A204.1 (cell line): ENCODE measurements around the gene PTPRT.

ENCODE experiments used
- FAIRE-seq: peaks from 2 replicates; lab custom pipeline; 2012; peaks lifted over from hg19 to GRCh38; lab: Jason Lieb, UNC

The PTPRT gene

DNA sequence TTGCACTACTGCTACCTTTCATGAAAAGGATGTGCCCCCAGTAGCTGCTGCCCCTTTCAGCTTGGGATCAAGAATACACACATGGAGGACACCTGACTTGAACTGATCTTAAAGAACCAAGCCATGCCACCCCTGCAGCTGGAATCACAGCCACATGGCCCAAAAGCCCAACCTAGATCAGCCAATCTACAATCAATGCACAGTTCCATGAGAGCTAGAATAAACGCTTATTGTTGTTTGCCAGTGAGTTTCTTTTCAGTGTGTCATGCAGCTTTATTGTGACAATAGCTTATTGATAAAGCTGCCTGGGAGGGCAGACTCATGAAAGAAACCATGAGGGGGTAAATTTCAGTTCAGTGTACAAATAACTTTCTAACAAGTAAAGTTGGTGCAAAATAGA is 397.7 kb downstream of the PTPRT start:
- FAIRE-seq, result no peak

DNA sequence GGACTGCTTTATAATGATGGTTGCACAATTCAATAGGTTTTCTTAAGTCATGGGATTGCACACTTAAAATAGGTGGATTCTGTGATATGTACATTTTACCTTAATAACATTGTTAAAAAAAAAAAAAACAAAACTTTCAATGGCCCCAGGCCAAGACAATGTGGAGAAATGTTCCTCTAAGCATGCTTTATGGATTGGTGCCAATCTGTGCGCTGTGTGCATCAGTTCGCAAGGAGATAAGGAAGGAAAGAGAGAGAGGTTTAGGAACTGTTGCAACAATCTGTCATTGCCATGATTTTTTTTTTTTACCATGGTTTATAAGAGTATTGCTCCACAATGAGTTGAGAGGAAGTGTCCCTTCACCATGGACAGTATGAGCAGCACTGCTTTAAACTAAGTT is 399.6 kb downstream of the PTPRT start:
- no peak for FAIRE-seq

DNA sequence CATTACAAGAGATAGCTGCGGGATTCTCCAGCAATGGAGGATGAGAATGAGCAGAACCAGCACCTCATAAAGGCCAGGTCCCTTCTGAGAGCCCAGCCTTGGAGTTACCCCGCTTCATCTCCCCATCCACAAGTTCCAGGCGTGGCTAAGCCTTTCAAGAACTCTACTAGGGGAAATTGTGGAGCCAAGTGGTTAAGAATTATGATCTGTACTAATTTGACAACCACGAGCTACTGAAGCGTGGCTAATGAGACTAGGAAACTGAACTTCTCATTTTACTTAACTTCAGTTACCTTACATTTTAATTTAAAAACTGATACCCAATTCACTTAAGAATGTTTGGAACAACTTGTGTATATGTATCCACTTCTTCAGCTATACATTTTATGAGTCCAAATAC is 401.0 kb downstream of the PTPRT start:
- no peak for FAIRE-seq

DNA sequence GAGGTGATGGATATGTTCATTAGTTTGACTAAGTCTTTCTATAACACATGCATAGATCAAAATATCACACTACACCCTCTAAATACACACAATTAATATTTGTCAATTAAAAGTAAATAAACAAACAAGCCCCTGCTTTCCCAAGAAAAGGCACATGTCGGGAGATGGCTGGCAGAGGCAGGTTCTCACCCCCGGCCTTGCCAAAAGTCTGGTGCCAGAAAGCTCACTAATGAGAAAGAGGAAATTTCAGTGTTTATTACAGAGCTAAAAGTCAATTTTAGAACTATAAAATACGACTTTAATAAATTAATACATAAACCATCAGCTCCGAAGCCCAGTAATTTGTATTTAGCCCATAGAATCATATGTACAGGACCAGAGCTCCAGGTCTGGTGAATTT is 404.7 kb downstream of the PTPRT start:
- no peak for FAIRE-seq

DNA sequence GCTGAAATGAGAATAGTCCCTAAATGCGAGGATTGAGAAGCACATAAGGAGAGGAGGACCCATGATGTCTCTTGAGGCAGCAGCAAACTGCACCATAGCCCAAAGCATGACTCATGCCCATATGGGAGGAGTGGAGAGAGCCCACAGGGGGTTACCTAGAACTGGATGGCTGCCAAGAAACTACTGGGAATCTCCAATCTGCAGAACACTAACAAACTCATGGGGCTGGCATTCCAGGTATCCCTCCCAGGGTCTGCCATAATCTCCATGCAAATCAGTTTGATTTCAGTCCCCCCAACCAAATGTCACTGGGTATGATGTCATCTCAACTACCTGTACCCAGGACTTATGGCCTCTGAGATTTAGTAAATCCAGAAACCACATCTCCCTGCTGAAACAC is 410.5 kb downstream of the PTPRT start:
- no peak for FAIRE-seq

DNA sequence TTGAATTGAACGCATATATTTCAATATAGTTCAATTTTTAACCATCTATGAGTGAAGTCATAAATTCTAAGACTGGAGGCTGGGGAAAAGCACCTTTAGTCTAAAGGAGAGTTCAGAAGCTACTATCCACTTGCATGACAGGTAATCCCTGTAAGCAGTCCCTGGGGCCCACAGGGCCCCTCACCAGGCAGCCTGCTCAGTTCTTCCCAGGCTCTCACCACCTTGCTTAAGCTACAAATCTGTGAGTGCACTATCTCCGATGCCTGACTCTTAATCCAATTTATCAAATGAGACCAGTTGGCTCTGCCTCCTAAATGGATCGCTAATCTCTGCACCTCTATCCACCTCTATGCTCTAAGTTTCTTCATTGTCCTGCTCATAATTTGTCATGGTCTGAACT is 413.8 kb downstream of the PTPRT start:
- FAIRE-seq, result no peak

DNA sequence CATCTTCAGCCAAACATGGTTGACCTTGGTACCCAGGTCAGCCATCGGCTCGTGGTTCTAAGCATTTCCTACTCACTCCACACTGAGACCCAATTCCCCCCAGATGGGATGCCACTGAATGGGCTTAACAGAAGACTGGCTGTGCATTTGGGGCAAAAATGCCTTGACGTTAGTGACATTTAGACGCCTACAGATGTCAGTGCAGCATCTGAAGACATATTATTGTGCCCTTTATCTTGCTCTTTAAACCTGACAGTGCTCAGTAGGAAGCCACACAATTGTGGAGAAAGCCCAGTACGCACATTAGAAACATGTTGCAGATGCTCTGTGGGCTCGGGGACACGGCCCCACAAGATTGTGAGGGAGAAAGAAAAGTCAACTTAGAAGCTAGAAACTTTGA is 414.7 kb downstream of the PTPRT start:
- FAIRE-seq, result no peak

DNA sequence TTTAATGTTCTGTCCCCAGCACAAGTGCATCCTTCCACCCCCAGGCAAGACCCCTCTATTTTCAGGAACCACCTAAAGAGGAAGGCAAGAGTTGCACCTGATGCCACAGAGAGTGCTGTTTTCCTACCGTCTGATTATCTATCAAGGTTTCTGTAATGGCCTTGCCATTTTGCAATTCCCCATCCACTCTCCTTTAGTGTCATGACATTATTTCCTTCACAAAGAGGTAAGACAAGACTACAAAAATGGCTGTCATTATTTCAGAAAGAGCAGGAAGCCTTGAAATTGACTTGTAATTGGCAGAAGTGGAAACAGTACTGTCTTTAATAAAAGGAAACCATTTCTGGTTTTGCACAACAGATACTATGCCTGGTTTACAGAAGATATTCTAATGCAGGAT is 426.7 kb downstream of the PTPRT start:
- FAIRE-seq, result no peak

DNA sequence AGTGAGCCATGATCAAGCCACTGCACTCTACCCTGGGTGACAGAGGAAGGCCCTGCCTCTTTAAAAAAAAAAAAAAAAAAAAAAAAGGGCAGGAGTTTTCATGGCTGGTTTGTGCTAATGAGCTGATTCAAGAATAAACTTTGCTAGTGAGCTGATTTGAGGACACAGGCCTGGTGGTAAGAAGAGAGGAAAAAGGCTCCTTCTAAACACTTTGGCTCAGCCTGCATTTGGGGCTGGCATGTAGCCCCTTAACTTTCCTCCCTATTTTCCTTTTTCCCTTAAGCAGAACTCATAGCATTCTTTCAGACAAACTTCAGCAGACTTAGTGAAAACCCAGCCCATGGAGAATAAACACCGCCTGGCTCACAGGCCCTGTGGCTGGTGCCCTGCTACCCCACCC is 432.7 kb downstream of the PTPRT start:
- no peak for FAIRE-seq

DNA sequence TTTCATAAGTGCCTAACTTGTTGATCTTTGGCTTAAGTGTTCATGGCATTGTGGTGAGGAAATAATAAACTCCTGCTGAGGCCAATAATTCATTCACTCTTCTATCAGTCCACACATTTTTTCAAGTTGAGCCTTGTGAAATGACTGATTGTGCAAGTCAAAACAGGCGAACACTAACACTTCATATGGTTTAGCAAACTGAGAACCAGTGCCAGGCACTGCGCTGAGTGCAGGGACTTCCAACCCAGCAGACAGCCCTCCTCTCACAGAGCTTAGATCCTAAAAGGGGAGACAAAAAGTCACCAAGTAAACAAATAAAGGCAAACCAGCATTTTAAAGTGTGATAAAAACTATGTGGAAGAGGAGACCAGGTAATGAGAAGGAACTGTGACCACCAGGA is 435.0 kb downstream of the PTPRT start:
- FAIRE-seq, result no peak

DNA sequence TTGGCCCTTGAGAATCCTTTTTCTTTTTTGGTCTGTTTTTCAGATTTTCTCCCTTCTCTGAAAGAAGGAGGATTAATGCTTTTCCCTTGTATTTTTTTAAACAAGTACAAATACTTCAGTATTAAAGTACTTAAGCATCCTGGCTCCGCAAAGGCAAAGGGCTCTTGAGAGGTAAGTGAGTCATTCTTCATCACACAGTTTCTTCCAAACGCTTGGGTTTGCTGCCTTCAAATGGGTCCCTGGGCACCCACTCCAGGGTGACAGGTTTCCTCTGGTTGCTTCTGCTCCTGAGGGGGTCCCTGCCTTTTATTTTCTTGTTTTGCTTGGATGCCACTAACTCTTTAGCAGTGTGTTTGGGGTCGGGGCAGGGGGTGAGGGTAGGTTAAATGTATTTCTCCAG is 437.1 kb downstream of the PTPRT start:
- FAIRE-seq, result no peak

DNA sequence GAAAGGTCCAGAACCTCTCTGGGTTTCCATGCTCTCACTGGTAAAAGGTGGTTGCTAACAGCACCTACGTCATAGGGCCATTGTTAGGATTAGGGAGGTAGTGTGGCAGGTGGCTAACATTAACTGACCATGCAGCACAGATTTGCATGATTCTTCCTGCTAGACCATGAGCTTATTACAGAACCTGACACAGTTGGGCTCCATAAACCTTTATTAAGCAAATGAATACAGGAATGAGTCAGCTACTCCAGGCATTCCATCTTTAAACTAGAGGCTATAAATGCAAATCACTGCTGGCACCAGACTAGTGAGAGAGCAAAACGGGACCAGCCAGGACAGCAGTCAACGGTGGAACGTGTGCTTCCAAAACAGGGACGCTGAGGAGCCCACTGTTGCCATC is 440.1 kb downstream of the PTPRT start:
- FAIRE-seq, result no peak

DNA sequence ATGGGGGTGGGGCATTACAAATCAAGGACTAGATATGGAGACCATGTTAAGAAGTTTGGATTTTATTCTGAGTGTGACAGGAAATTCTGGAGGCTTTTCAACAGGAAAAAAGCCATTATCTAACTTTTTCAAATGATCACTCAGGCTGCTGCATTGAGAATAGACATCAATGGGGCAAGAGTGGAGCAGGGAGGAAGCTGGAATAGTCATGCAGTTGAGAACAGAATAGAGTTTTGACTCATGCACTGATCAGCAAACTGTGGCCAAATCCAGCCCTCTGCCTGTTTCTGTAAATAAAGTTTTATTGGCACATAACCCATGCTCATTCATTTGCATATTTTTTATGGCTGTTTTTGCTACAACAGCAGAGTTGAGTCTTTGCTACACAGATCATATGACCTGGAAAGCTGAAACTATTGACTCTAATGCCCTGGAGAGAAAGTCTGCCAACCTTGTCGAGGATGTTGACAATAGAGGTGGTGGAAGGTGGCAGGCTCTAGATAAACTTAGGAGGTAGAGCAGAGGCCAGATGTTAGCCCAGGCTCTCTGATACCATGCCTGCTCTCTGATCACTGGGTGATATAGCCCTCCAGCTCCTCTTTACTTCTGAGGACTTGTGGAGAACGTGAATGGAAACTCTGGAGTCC is 441.8 kb downstream of the PTPRT start:
- no peak for FAIRE-seq

DNA sequence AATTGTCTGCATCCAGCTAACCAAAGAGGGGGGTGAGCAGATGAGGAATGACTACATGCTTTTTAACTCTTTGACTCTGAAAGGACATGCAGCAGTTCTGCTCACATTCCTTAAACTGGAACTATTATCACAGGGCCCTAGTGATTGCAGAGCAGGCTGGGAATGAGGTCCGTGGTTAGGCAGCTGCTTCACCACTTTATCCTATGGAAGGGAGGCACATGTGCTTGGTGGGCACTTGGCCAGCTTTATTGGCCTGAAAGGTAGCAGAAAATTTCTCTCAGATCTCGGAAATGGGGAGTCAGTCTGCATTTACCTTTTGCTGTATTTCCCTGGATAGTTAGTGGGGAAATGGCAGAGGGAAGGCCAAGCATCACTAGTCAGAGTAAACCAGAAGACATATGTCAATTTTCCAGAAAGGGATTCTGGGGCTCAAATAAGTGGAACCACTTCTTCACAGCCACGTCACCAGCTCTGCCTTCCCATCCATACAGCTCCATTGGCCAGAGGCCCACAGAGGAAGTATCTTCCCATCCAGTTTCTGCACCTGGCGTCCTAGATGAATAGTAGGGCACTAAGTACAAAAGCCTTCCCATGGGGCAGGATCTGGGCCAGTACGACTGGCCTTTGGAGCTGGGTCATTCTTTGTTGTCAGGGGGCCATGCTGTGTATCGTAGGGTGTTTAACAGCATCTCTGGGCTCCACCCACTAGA is 444.8 kb downstream of the PTPRT start:
- no peak for FAIRE-seq

DNA sequence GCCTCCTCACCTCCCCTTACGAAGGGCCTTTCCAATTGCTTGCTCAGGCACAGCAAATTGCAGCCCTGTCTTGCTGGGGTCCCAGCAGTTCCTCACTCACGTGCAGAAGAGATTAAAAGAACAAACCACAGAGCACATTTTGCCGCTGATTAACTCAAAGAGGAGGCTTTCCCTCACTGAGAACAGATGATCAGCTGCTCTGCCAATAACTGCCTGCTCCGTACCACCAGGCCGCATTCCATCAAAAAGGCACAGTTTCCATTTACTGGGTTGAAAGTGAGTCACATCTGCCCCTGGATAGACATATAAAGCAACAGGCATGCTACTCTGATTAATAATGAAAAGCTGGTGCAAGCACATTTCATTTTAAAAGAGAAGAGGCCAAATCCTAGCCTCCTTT is 446.8 kb downstream of the PTPRT start:
- no peak for FAIRE-seq

DNA sequence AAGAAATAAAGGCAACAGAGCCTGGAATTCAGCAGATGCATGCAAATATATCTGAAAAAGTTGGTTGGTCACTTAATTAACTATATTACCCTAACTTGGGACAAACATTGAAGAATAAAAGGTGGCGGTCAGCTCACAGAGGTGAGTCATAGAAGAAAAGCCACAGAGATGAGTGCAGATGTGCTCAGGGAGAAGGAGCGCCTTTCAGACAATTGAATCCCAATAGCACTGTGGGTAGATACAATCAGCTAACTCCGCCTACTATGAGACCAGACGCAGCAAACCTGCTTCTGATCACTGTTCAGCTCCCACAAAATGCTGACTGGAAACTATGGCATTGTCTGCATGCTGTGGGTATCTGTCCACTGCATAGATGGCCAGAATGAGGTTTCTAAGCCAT is 447.8 kb downstream of the PTPRT start:
- no peak for FAIRE-seq

DNA sequence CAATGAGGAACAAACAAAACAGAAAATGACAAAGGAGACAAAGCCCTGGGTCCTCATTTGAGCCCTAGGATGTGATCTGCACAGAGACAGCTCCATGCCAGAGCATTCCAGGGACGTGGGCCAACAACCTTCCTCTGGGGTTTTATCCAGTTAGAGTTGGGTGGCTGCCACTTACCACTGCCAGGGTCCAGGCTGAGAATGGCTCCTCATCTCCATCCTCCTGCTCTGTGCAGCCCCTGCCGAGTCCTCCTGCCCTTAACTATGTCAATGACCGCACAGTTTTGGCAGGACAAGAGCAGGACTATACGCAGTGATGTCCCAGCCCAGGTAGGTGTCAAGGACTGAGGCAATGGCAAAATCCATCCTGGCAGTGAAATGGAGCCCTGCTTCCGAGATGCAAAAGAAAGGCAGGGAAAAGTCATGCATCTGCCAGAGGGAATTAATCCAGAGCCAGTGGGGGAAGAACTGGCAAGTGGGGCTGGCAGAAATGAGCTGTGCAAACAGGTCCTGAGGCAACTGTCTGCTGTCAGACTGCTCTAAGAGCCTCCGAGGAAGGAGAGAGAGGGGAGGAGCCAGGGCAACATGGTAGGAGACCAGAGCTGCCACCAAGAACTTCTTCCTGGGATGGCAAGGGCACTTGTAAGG is 449.4 kb downstream of the PTPRT start:
- FAIRE-seq, result no peak

DNA sequence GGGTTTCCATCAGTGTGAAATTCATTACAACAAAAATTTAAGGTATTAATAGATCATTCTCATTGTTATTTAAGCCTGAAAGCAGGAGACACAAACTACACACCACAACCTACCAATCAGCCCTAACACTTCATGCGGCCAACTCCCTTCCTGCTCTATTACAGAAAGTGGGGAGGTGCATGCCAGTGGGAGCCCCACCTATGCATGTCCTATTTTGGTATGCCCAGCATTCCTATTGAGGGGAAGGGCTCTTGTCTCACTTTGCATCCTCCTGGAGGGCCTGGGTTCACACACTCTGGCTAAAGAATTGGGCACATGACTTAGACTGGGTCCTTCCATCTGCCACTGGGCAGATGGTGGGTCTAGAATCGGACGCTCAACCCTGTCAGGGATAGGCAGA is 450.0 kb downstream of the PTPRT start:
- FAIRE-seq, result no peak

DNA sequence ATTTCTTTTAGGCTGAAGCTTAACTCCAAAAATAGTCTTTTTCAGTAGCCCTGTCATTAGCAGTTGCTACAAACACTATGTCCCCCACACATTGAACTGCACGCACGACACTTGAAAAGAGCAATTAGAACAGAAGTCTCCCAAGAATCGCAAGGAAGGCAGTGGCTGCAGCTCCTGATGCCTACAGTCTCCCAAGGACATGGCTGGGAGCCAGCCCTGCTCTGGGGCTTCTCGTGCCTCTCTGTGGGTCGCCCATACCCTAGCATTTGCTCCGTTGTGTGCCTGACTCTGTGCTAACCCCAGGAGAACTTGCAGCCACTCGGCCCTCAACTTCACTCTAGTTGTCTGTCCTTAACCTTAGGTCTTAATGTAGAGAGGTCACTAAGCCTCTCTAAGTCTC is 454.2 kb downstream of the PTPRT start:
- FAIRE-seq, result no peak

DNA sequence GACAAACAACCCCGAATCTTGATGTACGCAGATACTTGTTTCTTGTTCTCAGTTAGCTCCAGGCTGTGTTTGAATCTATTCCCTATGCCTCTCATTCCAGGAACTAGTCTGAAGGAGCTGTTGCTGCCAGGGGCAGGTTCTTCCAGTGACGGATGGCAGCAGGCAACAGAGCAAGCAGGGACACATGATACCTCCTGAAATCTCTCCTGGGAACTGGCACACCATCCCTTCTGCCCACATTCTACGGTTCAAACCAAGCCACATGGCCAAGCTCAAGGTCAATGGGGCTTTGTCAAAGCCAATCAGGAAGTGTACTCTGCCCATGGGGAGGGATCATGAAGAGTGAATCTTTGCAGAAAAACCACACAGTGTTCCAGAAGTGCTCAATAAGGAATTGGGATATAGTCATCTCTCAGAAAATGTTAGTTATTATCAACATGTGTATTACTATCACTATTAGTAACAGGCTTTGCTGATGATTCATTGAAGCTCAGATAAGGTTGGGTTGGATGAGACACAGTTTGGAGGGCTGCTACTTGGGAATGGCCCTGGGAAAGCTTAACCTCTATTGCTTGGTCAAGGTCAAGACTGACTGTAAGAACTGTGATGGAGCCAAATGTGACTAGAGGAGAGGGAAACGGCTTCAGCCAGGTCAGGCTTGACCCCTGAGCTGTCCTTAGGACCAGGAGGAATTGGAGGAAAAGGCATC is 454.9 kb downstream of the PTPRT start:
- FAIRE-seq, result no peak

DNA sequence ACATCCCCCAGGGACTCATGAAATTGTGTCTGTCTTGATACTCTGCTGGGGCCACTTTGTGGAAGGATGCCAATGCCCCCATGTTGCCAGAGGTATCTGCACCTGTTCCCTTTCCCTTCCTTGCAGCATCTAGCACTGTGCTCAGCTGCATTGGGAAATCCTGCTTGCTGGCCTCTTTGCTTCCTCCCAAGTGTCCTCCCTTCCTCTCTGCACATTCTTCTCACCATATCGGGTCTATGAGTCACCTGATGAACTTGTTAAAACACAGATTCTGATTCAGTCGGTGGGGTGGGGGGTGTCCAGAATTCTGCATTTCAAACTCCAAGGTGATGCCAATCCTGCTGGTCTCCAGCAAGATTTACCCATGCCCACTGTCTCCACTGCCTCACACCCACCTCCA is 467.8 kb downstream of the PTPRT start:
- FAIRE-seq, result no peak

DNA sequence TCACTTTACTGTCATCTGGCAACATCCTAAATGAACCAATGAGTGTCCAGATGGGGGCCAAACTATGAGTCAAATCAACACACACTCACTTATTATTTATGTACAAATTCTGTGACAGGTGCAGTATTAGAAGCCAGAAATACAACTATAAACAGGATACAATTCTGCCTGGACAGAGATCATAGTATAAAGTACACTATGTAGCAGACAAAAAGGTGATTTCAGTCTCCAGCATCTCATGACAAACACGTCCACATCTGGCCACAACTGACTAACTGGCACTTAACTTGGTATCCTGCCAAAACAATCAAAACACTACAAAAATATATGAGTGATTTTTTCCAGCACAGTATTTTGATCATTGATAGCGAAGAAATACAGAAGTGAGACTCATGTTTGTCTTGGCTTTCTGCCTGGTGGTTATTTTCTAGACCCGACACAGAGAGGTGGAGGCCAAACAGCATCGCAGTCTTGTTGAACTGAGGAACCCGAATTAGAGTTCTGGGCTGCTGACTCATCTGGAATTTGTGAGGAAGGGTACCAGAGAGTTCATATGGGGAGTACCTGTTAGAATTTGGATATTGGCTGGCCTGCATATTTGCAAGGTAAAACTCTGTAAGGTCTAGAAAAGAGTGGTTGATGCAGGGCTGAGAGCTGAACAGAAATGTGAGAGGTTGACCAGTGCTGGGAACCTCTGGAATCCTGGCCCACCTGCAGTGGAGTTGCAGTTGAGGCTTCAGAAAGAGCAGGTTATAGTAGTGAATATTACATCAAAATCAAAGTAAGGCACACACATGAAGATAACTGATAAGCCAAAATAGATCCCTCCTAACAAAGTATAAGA is 475.2 kb downstream of the PTPRT start:
- no peak for FAIRE-seq
